Spleen (tissue), 11 donors: ENCODE measurements around the gene COL12A1. TPM values are rescaled to one million over a fixed set of nuclear protein-coding genes. Genes with fewer than 3 reads are reported as not detected.

Experiments used
- DNase-seq: peaks from one replicate; pipeline ENCODE4 v3.0.0-alpha.2; 2020
- H3K27ac ChIP-seq, 8 donors: fragments of 200-600 bp; sonication (generic) in 7 of 8; 1 replicate in 4 of 8; 2 replicates in 4 of 8; pipeline versions ENCODE4 v1.5.0 to v1.8.0; 2016 to 2021; ENCODE audit warnings: inconsistent platforms in 4 of 8, mild to moderate bottlenecking in 4 of 8, moderate library complexity in 1 of 8
- H3K27me3 ChIP-seq, 7 donors: fragments of 200-600 bp; sonication (generic) in 6 of 7; replicated peaks in 1 of 7; 1 replicate in 4 of 7; 2 replicates in 3 of 7; pipeline versions ENCODE4 v1.5.0 to v1.8.0; 2016 to 2021; ENCODE audit warnings: inconsistent platforms in 3 of 7, mild to moderate bottlenecking in 1 of 7
- H3K36me3 ChIP-seq, 6 donors: fragments of 200-600 bp; sonication (generic) in 5 of 6; 1 replicate in 4 of 6; 2 replicates in 2 of 6; pipeline versions ENCODE4 v1.5.0 to v1.8.0; 2016 to 2021; ENCODE audit warnings: inconsistent platforms in 2 of 6
- H3K4me1 ChIP-seq, 6 donors: fragments of 200-600 bp; sonication (generic) in 5 of 6; 1 replicate in 3 of 6; 2 replicates in 3 of 6; pipeline versions ENCODE4 v1.5.0 to v1.8.0; 2016 to 2021; ENCODE audit warnings: inconsistent platforms in 3 of 6
- H3K4me3 ChIP-seq, 8 donors: fragments of 200-600 bp; sonication (generic) in 7 of 8; 1 replicate in 4 of 8; 2 replicates in 4 of 8; pipeline versions ENCODE4 v1.5.0 to v1.8.0; 2016 to 2021; ENCODE audit warnings: inconsistent platforms in 4 of 8, mild to moderate bottlenecking in 4 of 8, moderate library complexity in 2 of 8
- H3K9me3 ChIP-seq, 8 donors: fragments of 200-600 bp; sonication (generic) in 7 of 8; 1 replicate in 4 of 8; 2 replicates in 4 of 8; pipeline versions ENCODE4 v1.5.0 to v1.8.0; 2016 to 2021; ENCODE audit warnings: inconsistent platforms in 4 of 8
- CTCF ChIP-seq, 11 experiments: fragments of 200-600 bp in 7 of 11; fragments of 450-650 bp in 4 of 11; sonication (generic) in 4 of 11; IDR thresholded peaks in 8 of 11; conservative IDR thresholded peaks in 3 of 11; 1 replicate in 7 of 11; 2 replicates in 4 of 11; pipeline versions ENCODE4 v1.4.0 to v1.8.0; 2016 to 2021; ENCODE audit warnings: antibody characterized with exemption in 11 of 11, inconsistent platforms in 4 of 11, mild to moderate bottlenecking in 1 of 11
- POLR2A ChIP-seq, 3 donors: fragments of 450-650 bp; IDR thresholded peaks; one replicate each; pipeline ENCODE4 v1.5.1; 2017; ENCODE audit warnings: antibody characterized with exemption in 3 of 3, mild to moderate bottlenecking in 1 of 3
- POLR2AphosphoS5 ChIP-seq, 3 donors: sonication (generic); formaldehyde crosslinking; IDR thresholded peaks; one replicate each; pipeline ENCODE4 v1.5.1; 2017; ENCODE audit warnings: antibody characterized with exemption in 3 of 3
- WGBS, 5 donors: extraction: QIAGEN DNeasy Blood & Tissue Kit in 3 of 5; methylation state at CpG; one replicate each; pipeline versions ENCODE4 v1.1.5 to v1.1.7; 2013 to 2018; 5-methylcytosine and 5-hydroxymethylcytosine counted together
- intact Hi-C: fragments of 100-400 bp; cut with DNase I; formaldehyde crosslinking; loops from one replicate; pipeline ENCODE4 v1.15.0; 2023; ENCODE audit warnings: low total_unique reads
- polyA plus RNA-seq, 3 donors: library from polyadenylated mRNA; stranded (reverse); fragments of 200-250 nt; gene quantifications; one replicate each; pipeline ENCODE4 v1.2.1, GENCODE V29; 2013
- total RNA-seq, 7 donors: library from RNA; depleted of rRNA in 3 of 7; stranded (reverse); fragments of >200 nt in 3 of 7; fragmentation: NEBNext Ultra II Directional in 4 of 7; extraction: Animal tissue kit (Norgen Biotek cat#: 25700) in 4 of 7; gene quantifications; one replicate each; pipeline versions ENCODE4 v1.1.0 to v1.2.1, GENCODE V29; 2016 to 2021
- donor health status: healthy with polysubstance abuse.
- donor health status: DM: no; HTN: no; CAD: no; lungs with moderate emphysema.
- donor health status: DM: no; HTN: no; CAD: no.
- donor health status: Bipolar disorder and iron deficiency.
- donor health status: healthy.
- donor health status: DM: no; HTN: no; CAD: no.
- donor health status: DM: yes; HTN: yes; CAD: no.

Gene COL12A1
- total and polyA plus RNA-seq, 10 donors, result 2.5 to 32.6 (median 21.2) TPM

GRCh38 chr6:75155631-75156030, 50.2 kb downstream of the COL12A1 start:
- WGBS, 5 donors, result 46 to 70% (median 62%) methylated on average over 5 of the region's 5 CpGs
- intact Hi-C loops, result no loop called here

DNA sequence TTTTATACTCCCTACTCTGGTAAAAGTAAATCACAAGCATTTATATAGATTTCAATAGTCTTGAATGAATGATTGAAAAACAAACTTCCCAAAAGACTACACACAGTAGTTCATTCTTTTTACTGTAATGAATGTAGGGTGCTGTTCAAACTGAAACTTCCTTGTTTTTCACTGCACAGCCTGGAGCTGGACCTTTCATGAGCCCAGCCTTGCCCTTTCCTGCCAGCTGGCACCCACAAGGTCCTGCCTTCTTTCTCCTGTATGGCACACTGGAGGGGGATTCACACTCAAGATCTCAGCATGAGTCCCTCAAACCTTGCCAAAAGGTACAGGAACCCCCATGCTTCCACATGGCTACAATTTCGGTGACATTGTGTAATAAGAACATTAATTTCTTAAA, 50.9 kb downstream of the COL12A1 start:
- 77 to 93% (median 85%) methylated on average over 1 of the region's 1 CpG for WGBS, 5 donors
- no peak for TF ChIP-seq POLR2AphosphoS5 (IDR thresholded peaks at IDR 0.05)
- TF ChIP-seq CTCF (IDR thresholded peaks at IDR 0.05 in 8 of 11, conservative IDR thresholded peaks at IDR 0.05 in 3 of 11), result no peak
- TF ChIP-seq POLR2A (IDR thresholded peaks at IDR 0.05), result no peak

More at GRCh38 chr6:75155631-75156030, 50.2 kb downstream of the COL12A1 start:
- Histone ChIP-seq H3K27me3 (no peaks in the 10 kb centered on the region), H3K4me1 (no peaks in the 10 kb centered on the region), H3K9me3 (no peaks in the 10 kb centered on the region), H3K27ac (no peak overlapping the region), H3K36me3 (no peaks in the 10 kb centered on the region), H3K4me3 (no peak overlapping the region)
- DNase-seq, result no peak
- no peak for TF ChIP-seq POLR2A (IDR thresholded peaks at IDR 0.05)
- TF ChIP-seq POLR2AphosphoS5 (IDR thresholded peaks at IDR 0.05), result no peak
- no peak for TF ChIP-seq CTCF (IDR thresholded peaks at IDR 0.05 in 8 of 11, conservative IDR thresholded peaks at IDR 0.05 in 3 of 11)

DNA sequence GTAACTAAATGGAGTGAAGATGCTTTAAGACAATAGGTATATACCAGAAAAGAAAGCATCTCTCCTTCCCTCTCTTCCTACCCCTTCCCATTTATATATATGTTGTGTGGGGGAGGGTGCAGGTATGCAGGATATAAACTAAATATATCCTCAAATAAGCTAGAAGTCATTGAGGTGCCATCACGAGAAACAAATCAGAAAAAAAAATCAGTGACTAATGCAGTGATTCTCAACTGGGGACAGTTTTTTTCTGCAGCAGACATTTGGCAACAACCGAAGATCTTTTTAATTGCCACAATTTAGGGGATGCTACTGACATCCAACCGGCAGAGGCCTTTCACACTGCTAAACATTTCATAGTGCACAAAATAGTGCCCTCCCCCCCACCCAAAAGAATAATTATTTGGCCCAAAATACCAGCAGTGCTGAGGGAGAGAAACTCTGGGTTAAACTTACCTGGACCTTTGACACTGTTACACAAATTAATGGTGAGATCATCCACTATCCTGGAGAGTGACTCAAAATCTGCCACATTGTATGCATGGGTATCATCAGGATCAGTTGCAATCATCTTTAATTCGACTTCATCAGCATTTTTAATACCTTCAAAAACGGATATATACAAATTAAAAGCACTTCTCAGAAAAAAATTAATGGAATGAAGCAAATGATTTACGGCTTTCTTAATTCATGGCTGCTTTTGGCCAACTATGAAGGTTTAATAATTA, 55.0 kb downstream of the COL12A1 start:
- Histone ChIP-seq H3K4me3 (no peak overlapping the region), H3K9me3 (no peaks in the 10 kb centered on the region), H3K27ac (no peak overlapping the region), H3K4me1 (no peaks in the 10 kb centered on the region), H3K36me3 (no peaks in the 10 kb centered on the region), H3K27me3 (no peaks in the 10 kb centered on the region)
- 59 to 73% (median 65%) methylated on average over 6 of the region's 6 CpGs for WGBS, 5 donors
- DNase-seq, result no peak
- TF ChIP-seq POLR2AphosphoS5 (IDR thresholded peaks at IDR 0.05), result no peak
- no peak for TF ChIP-seq CTCF (IDR thresholded peaks at IDR 0.05 in 8 of 11, conservative IDR thresholded peaks at IDR 0.05 in 3 of 11)
- TF ChIP-seq POLR2A (IDR thresholded peaks at IDR 0.05), result no peak
- intact Hi-C loops, result no loop called here

More for the DNA sequence above, 50.9 kb downstream of the COL12A1 start:
- Histone ChIP-seq H3K27me3 (no peaks in the 10 kb centered on the region), H3K36me3 (no peaks in the 10 kb centered on the region), H3K9me3 (no peaks in the 10 kb centered on the region), H3K4me1 (no peaks in the 10 kb centered on the region), H3K27ac (peak overlapping the region in 2 of 8 donors; percentile 1 to 11), H3K4me3 (no peak overlapping the region)
- intact Hi-C loops, result no loop called here
- DNase-seq, result no peak

- TF ChIP-seq POLR2AphosphoS5 (IDR thresholded peaks at IDR 0.05), result no peak
- TF ChIP-seq CTCF (IDR thresholded peaks at IDR 0.05 in 8 of 11, conservative IDR thresholded peaks at IDR 0.05 in 3 of 11), result no peak
- TF ChIP-seq POLR2A (IDR thresholded peaks at IDR 0.05), result no peak
- Histone ChIP-seq H3K27ac (no peak overlapping the region), H3K4me1 (no peaks in the 10 kb centered on the region), H3K4me3 (no peak overlapping the region), H3K36me3 (no peaks in the 10 kb centered on the region), H3K9me3 (no peaks in the 10 kb centered on the region), H3K27me3 (no peaks in the 10 kb centered on the region)
- intact Hi-C loops, result no loop called here
- DNase-seq, result no peak
Measured at GRCh38 chr6:75149696-75150095, 56.2 kb downstream of the COL12A1 start.
